CD4-positive, alpha-beta T cell treated with Interleukin-21 for 1 hour (primary cell): Measurements from ENCODE around the gene FAM32A.

Experiments
- DNase-seq: peaks from one replicate; pipeline ENCODE4 v3.0.0-alpha.2; 2020

The FAM32A gene

DNA sequence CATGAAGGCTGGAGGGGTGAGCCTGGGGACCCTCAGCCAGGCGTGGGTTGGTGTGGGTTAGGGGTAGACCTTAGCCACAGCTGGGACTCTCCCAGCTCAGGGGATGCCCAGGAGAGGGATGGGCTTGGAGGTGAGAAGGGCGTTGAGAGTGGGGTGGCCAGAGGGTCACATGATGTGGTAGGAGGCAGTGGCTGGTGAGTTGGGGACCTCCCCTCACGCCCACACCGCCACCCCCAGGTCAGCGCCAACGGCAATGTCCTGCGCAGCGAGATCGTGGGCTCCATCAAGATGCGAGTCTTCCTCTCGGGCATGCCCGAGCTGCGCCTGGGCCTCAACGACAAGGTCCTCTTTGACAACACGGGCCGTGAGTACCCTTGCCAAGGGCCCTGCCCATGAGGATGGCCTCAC lies 41.0 kb downstream of the FAM32A start:
- no peak for DNase-seq

DNA sequence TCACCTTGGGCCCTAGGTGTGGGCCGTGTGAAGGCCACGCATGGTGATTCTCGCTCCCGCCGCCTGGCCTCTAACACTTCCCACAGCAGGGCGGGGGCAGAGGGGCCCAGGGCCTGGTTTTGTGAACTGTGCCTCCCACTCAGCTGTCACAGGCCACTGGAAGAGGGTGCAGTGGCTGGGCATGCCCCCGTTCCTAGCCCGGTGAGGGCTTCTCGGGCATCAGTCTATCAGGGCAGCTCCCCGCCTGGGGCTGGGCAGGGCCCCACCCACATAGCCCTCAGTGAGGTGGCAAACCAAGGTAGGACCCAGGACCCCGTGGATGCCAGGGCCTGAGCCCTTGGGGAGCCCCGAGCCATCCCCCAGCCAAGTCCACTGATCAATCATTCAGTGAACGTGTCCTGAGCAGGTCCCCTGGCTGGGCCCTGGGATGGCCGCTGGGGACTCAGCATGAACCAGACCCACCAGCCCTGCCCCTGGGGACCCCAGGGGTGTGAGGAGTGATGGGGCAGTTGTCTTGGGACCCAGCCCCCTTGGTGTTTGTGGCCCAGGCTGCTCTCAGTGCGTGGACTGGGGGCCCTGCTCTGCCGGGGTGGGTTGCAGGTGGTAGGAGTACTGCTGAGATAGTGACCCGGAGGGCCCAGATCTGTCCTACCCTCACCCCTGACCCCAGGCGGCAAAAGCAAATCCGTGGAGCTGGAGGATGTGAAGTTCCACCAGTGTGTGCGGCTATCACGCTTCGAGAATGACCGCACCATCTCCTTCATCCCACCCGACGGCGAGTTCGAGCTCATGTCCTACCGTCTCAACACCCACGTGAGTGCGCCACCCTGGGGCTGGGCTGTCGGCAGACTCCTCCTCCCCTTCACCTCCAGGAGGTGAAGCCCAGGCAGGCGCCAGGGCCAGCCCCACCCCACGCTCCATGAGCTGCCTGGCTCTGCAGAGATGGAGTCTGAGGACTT lies 41.9 kb downstream of the FAM32A start:
- DNase-seq = no peak

GRCh38 chr19:16227837-16228636 lies 42.8 kb downstream of the FAM32A start:
- no peak for DNase-seq

- DNase-seq = no peak
Observed at GRCh38 chr19:16228637-16229321, 43.6 kb downstream of the FAM32A start.

DNA sequence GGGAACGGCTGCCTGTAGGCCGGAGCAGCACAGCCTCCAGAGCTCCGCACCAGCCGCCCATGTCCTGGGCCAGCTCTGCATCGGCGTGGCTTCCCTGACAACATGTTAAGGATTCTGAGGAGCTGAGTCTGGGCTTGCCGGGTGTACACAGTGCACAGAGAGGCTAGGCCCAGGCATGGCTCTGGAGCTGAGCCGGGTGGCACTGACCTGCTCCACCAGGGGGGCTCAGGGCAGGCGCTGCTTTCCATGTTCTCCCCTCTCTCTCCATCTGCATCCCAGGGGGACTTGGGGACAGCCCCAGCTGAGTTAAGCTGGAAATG lies 44.1 kb downstream of the FAM32A start:
- no peak for DNase-seq

GRCh38 chr19:16232127-16232526 lies 46.9 kb downstream of the FAM32A start:
- DNase-seq = no peak

DNA sequence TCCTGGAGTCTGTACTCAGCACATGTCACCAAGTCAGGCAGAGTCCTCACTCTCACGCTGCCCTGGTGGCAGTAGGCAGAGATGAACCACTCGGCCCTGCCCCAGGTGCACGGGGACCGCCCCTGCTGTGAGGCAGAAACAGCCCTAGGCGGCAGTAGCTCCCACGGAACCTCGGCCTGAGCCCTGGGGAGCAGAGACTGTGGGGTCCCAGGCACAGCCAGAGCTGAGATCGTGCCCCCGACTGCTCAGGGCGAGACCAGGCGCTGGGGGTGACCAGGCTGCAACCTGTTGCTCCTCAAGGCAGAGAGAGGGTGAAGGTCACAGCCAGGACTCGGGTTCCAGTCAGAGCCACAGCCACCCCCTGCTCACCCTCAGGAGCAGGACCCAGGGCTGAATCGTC lies 47.4 kb downstream of the FAM32A start:
- no peak for DNase-seq

GRCh38 chr19:16233081-16233776 lies 48.0 kb downstream of the FAM32A start:
- DNase-seq = no peak

GRCh38 chr19:16233836-16234551 lies 48.8 kb downstream of the FAM32A start:
- no peak for DNase-seq

- no peak for DNase-seq
Observed at GRCh38 chr19:16234552-16235445, 49.6 kb downstream of the FAM32A start.

DNA sequence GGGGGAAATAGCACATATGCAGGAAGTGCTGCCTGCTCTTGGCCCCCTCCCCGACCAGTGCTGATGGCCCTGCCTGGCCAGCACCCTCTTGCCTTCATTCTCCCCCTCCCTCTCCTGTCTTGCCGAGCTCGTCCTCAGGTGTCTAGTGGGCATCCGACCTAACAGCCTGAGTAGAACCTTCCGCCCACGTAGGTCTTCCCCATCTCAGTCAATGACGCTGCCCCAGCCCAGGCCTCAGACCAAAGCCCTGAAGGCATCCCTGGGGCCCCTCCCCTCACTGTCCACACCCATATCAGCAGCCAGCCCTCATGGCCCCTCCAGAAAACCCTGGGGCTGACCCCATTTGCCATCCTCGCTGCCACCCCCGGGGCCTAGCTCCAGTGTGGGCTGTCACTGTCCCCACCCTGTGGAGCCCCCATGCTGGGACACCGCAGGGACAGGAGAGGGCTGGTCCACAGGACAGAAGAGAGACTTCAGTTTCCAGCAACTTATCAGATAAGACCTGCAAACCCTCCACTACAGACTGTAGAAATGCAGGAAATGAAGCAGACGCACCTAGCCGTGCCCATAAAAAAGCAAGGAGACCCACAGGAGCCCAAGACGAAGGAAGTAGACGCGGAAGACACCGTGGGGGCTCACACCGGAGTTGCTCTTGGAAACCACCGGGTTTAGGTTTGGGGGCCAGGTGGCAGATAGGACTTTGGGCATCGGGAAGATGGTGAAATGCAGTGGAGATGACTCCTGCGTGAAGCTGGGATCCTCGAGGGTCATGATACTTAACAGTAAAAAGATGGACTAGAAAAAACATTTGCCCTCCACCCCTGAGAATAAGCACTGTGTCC lies 50.8 kb downstream of the FAM32A start:
- no peak for DNase-seq
